Gastrocnemius medialis (tissue), 4 donors: ENCODE data around the gene SLC8B1.

Source experiments
- POLR2A ChIP-seq, 2 donors: fragments of 450-650 bp; IDR thresholded peaks; one replicate each; pipeline ENCODE4 v1.6.1; 2017; ENCODE audit warnings: antibody characterized with exemption in 2 of 2, mild to moderate bottlenecking in 2 of 2, moderate library complexity in 2 of 2
- TF ChIP-seq, protein P1 (sequence below), 5 experiments: fragments of 450-650 bp in 3 of 5; fragments of 200-600 bp in 2 of 5; sonication (generic) in 2 of 5; IDR thresholded peaks in 4 of 5; conservative IDR thresholded peaks in 1 of 5; 1 replicate in 4 of 5; 2 replicates in 1 of 5; pipeline ENCODE4 v1.5.1; 2016 to 2019; ENCODE audit warnings: antibody characterized with exemption in 5 of 5, mild to moderate bottlenecking in 3 of 5, moderate library complexity in 3 of 5

DNA sequence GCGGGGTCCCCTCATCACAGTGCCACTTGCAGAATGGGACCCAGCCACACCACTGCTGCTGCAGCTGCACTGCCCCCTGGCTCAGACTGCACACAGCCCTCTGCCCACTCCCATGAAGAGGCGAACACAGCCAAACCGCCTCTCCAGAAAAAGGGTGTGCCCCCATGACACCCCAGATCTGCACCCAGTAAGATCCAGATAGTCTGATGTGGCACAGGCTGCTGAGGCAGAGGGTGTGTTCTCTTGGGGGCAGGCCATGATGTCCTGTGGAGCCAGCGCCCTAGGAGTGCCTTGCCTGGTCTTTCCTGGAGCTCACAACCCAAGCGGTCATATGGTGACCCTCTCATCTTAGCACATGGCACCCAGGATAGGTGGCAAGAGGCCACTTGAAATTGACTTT, 44.4 kb downstream of the SLC8B1 start:
- TF ChIP-seq, protein P1, sequence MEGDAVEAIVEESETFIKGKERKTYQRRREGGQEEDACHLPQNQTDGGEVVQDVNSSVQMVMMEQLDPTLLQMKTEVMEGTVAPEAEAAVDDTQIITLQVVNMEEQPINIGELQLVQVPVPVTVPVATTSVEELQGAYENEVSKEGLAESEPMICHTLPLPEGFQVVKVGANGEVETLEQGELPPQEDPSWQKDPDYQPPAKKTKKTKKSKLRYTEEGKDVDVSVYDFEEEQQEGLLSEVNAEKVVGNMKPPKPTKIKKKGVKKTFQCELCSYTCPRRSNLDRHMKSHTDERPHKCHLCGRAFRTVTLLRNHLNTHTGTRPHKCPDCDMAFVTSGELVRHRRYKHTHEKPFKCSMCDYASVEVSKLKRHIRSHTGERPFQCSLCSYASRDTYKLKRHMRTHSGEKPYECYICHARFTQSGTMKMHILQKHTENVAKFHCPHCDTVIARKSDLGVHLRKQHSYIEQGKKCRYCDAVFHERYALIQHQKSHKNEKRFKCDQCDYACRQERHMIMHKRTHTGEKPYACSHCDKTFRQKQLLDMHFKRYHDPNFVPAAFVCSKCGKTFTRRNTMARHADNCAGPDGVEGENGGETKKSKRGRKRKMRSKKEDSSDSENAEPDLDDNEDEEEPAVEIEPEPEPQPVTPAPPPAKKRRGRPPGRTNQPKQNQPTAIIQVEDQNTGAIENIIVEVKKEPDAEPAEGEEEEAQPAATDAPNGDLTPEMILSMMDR (IDR thresholded peaks at IDR 0.05 in 4 of 5, conservative IDR thresholded peaks at IDR 0.05 in 1 of 5): no peak
- no peak for TF ChIP-seq POLR2A (IDR thresholded peaks at IDR 0.05)
